ENCODE results near the gene GOLGA6L10. TPM values are rescaled to one million over a fixed set of nuclear protein-coding genes. Genes with fewer than 3 reads are reported as not detected.
"Not testable (repeated sequence)": the region's sequence is repeated elsewhere in the genome, so short reads cannot be mapped to it uniquely, and the experiment has no call there.

GOLGA6L10 gene
- total RNA-seq, 1 donor from 2014 or later, result 1.2 TPM

- DNase-seq, result no peak
- Mint-ChIP-seq H3K27ac (no peak overlapping the region), H3K4me1 (no peaks in the 10 kb centered on the region), H3K27me3 (peaks cover 7% of the 10 kb centered on the region), H3K36me3 (ENCODE audit: low read depth) (no peaks in the 10 kb centered on the region), H3K9me3 (peaks cover 12% of the 10 kb centered on the region), H3K4me3 (no peak overlapping the region)
- CTCF ChIA-PET, result no interaction called here
- POLR2A ChIA-PET, result no interaction called here
- intact Hi-C loops (cut with micrococcal nuclease), result no loop called here
- no peak for TF ChIP-seq CTCF (IDR thresholded peaks at IDR 0.05)
- ATAC-seq (ENCODE audit: low read depth), result no peak
These were observed 35.8 kb downstream of the GOLGA6L10 start for GRCh38 chr15:82313446-82313845.

GRCh38 chr15:82312586-82313349, 36.5 kb downstream of the GOLGA6L10 start:
- H3K36me3 Mint-ChIP-seq (ENCODE audit: low read depth), result no peaks in the 10 kb centered on the region
- CTCF ChIA-PET, result no interaction called here
- intact Hi-C loops (cut with micrococcal nuclease), result no loop called here
- H3K27me3 Mint-ChIP-seq, result peaks cover 7% of the 10 kb centered on the region
- H3K4me3 Mint-ChIP-seq, result no peak overlapping the region
- no peaks in the 10 kb centered on the region for H3K4me1 Mint-ChIP-seq
- TF ChIP-seq CTCF (IDR thresholded peaks at IDR 0.05), result no peak
- no peak overlapping the region for H3K27ac Mint-ChIP-seq
- ATAC-seq (ENCODE audit: low read depth) (no peak), DNase-seq (no peak)
- POLR2A ChIA-PET, result no interaction called here
- peaks cover 12% of the 10 kb centered on the region for H3K9me3 Mint-ChIP-seq

GRCh38 chr15:82311321-82311720, 38.0 kb downstream of the GOLGA6L10 start:
- H3K27ac Mint-ChIP-seq; H3K4me1 Mint-ChIP-seq; intact Hi-C loops (cut with micrococcal nuclease); H3K4me3 Mint-ChIP-seq; CTCF ChIA-PET; DNase-seq; H3K36me3 Mint-ChIP-seq (ENCODE audit: low read depth); POLR2A ChIA-PET; H3K27me3 Mint-ChIP-seq; ATAC-seq (ENCODE audit: low read depth): not testable (repeated sequence)
- H3K9me3 Mint-ChIP-seq, result peaks cover 12% of the 10 kb centered on the region

GRCh38 chr15:82309802-82310201, 39.5 kb downstream of the GOLGA6L10 start:
- Mint-ChIP-seq H3K36me3 (ENCODE audit: low read depth) (no peaks in the 10 kb centered on the region), H3K4me1 (no peaks in the 10 kb centered on the region), H3K9me3 (peaks cover 12% of the 10 kb centered on the region), H3K27ac (no peak overlapping the region), H3K4me3 (no peak overlapping the region), H3K27me3 (peaks cover 4% of the 10 kb centered on the region)
- TF ChIP-seq CTCF (IDR thresholded peaks at IDR 0.05), result no peak
- POLR2A ChIA-PET, result no interaction called here
- DNase-seq (no peak), ATAC-seq (ENCODE audit: low read depth) (no peak)
- intact Hi-C loops (cut with micrococcal nuclease), result no loop called here
- CTCF ChIA-PET, result no interaction called here

GRCh38 chr15:82307714-82308081, 41.6 kb downstream of the GOLGA6L10 start:
- no peak for DNase-seq
- peaks cover 12% of the 10 kb centered on the region for H3K9me3 Mint-ChIP-seq
- no peaks in the 10 kb centered on the region for H3K36me3 Mint-ChIP-seq (ENCODE audit: low read depth)
- H3K4me1 Mint-ChIP-seq, result no peaks in the 10 kb centered on the region
- intact Hi-C loops (cut with micrococcal nuclease), result no loop called here
- peaks cover 4% of the 10 kb centered on the region for H3K27me3 Mint-ChIP-seq
- TF ChIP-seq CTCF (IDR thresholded peaks at IDR 0.05), result no peak
- no peak overlapping the region for H3K4me3 Mint-ChIP-seq
- CTCF ChIA-PET, result no interaction called here
- ATAC-seq (ENCODE audit: low read depth), result no peak
- H3K27ac Mint-ChIP-seq, result no peak overlapping the region
- POLR2A ChIA-PET, result no interaction called here

Measured in activated B cell treated with CpG ODN at 0.5 μM for 24 hours (primary cell).